GM12872 (cell line): Measurements from ENCODE around the gene KLHL22.

Experiments
- TF ChIP-seq, protein P1 (sequence below): IDR thresholded peaks from 3 replicates; pipeline ENCODE4 v1.5.1; 2011; ENCODE audit warnings: low read depth, mild to moderate bottlenecking, low read length, moderate library complexity; ENCODE audit not compliant: insufficient read depth

KLHL22 gene

DNA sequence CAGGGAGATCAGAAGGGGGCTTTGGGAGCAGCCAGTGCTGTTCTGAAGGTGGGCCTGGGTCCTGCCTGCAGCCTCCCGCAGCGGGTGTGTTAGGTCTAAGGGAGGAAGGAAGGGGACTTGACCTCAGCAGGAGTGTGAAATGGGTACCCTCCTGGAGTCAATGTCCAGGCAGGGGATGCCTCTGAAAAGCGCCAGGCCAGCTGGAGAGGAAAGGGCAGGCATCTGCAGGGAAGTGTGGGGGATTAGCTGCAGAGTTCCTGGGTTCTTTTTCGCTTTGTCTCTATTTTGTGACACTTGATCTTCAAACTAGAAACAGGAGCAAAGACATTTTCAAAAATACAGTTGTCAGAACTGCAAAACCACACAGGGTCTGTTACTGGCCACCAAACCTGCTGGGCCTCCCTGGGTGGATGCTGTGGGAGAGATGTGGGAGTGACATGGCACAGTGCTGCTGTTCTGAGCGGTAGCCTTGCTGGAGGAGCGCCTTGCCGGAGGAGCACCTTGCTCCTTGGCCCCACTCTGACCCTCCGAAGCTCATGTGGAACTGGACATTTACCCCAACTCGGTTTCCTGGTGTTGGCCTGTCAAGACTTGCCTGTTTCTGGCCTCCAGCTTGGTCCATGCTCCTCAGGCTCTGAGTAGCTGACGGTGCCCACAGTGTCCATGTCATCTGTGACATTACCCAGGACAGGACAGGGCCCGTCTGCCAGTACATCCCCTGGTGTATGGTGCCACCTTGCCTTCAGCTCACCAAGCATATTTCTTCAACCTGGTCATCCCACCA is 37.7 kb upstream of the KLHL22 start:
- TF ChIP-seq, protein P1, sequence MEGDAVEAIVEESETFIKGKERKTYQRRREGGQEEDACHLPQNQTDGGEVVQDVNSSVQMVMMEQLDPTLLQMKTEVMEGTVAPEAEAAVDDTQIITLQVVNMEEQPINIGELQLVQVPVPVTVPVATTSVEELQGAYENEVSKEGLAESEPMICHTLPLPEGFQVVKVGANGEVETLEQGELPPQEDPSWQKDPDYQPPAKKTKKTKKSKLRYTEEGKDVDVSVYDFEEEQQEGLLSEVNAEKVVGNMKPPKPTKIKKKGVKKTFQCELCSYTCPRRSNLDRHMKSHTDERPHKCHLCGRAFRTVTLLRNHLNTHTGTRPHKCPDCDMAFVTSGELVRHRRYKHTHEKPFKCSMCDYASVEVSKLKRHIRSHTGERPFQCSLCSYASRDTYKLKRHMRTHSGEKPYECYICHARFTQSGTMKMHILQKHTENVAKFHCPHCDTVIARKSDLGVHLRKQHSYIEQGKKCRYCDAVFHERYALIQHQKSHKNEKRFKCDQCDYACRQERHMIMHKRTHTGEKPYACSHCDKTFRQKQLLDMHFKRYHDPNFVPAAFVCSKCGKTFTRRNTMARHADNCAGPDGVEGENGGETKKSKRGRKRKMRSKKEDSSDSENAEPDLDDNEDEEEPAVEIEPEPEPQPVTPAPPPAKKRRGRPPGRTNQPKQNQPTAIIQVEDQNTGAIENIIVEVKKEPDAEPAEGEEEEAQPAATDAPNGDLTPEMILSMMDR = no peak

DNA sequence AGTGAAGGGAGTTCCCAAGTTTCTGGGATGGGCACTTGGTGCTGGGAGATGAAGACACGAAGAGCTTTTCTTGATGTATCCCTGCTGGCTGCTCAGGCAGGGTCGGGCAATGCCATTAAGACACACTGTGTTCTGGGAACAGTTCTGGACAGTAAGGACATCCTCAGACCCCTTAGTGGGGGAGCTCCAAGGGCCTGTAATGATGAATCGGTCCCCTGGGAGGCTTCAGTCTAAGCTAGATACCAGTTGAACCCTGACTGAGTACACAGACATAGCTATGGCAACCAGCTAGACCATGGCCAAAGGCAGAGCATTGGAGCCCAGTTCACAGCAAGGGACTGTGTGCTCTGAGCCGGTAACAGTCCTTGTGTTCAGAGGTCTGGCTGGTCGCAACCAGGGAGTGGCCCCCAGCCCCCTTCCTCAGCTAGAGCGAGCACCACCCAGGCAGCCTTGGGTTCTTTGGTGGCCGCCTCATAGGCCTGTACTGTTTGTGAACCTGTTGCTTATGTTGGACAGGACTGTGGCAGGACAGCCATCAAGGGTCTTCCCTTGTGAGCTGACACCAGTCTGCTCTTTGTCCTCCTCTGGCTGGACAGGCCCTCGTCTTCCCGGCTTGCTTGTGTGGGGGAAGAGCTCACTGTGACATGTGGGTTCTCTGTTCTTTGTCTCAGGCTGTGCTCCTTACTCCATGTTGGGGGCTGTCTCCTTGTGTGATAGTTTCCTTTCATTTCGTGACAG is 36.8 kb upstream of the KLHL22 start:
- TF ChIP-seq, protein P1 = no peak

DNA sequence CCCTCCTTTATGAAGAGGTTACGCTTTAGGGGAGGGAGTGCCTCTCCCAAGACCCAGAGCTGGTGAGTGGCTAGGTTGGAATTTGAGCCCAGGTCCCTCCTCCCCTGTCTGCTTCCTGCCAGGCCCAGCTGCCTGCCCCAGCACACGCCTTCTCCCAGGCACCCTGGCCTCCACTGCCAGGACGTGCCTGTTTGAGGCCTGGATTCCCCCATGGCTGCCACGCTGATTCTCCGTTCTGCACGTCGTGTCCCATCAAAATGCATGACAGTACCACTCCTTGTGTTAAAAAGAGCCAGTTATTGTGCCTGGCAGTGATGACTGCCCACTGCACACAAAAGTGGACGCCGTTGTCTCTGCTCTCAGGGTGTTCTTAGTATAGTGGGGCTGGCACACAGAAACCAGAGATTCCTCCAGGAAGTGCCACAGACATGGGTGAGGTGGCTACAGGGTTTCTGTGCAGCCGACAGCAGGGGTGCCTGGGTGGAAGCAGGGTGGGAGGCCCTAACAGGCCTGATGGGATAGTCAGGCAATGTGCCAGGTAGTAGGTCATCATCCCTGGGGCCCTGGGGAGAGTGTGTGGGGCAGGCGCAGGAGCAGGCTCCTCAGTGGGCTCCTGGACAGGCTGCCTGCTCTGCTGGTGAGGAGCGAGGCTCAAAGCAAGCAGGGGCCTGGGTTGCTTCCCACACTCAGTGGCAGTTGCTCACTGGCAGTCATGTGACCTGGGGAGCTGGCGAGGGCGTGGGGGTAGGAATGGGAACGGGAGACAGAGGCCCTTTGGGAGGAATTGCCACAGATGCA is 36.0 kb upstream of the KLHL22 start:
- TF ChIP-seq, protein P1 = no peak

DNA sequence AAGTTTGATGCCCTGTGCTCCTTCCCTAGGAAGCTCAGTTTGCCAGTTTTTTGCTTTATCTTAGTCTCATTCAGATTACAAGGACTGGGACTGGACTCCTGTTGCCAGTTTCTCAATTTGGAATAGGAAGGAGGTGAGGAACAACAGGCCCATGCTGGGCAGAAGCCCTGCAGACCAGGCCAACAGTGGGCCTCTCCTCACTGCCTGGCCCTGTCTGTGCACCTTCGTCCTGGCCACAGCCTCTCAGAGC is 35.5 kb upstream of the KLHL22 start:
- TF ChIP-seq, protein P1 = no peak

DNA sequence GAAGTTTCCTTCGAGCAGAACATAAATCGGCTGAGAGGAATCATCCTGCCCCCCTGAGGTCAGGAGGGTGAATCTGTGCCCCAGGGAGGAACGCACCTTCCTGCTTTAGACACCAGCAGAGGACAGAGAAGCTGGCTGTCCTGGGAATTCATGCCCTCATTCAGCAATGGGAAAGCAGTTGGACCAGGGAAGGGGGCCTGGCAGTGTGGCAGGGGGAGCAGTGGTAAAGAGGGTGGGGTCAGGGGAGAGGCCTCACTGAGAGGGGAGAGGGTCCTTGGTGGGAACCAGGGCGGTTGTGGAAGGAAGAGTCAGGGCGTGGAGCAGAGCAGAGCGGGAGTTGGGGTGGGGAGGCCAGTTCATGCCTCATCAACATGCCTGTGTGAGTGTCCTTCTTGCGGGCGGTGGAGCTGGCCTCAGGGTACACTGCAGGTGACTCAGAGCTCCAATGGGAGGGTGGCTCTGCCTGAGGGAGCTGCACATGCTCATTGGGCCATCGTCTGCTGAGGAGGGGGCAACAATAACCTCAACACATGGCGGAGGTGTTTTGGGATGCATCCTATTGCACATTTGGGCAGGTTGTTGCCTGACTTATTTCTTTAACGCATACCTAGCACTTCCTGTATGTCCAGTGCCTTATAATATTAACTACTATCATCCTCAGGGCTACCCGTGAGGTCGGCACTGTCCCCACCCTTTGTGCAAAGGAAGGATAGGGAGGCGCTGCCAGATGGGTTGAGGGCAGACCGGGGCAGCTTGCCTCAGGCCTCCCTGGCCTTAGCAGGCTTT is 35.0 kb upstream of the KLHL22 start:
- TF ChIP-seq, protein P1 = no peak

DNA sequence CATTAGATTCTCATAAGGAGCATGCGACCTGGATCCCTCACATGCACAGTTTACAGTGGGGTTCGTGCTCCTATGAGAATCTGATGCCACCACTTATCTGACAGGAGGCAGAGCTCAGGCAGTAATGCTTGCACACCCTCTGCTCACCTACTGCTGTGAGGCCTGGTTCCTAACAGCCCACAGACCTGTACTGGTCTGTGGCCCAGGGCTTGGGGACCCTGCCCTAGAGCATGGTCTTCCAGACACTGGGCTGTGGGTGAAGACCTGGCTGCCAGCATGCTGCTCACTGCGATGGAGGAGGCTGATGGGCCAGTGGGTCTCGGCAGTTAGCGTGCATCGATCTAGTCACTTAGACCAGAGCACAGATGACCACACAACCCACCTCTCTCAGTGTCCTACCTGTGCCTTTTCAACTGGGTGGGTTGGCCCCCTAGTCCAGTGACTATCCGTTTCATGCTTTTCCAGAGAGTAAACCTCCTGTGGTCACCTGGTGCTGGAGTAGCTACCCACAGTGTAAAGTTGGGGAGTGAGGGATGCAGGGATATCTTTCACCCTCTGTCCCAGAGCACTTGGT is 32.9 kb upstream of the KLHL22 start:
- TF ChIP-seq, protein P1 = no peak
